Esophagus muscularis mucosa (tissue), 4 donors: ENCODE data around the gene PNPLA7.

Experiments
- EP300 ChIP-seq: sonication (generic); formaldehyde crosslinking; IDR thresholded peaks from one replicate; pipeline ENCODE4 v1.6.1; 2017; ENCODE audit warnings: antibody characterized with exemption
- POLR2A ChIP-seq: fragments of 450-650 bp; IDR thresholded peaks from one replicate; pipeline ENCODE4 v1.6.1; 2017; ENCODE audit warnings: antibody characterized with exemption, moderate library complexity, mild to moderate bottlenecking, low read depth
- POLR2AphosphoS5 ChIP-seq, 2 donors: sonication (generic); formaldehyde crosslinking; IDR thresholded peaks; one replicate each; pipeline ENCODE4 v1.6.1; 2017; ENCODE audit warnings: antibody characterized with exemption in 2 of 2
- TF ChIP-seq, protein P1 (sequence below), 3 experiments: fragments of 200-600 bp in 2 of 3; fragments of 450-650 bp in 1 of 3; sonication (generic) in 2 of 3; IDR thresholded peaks; one replicate each; pipeline ENCODE4 v1.5.1; 2017 to 2019; ENCODE audit warnings: antibody characterized with exemption in 3 of 3, mild to moderate bottlenecking in 2 of 3, moderate library complexity in 1 of 3

DNA sequence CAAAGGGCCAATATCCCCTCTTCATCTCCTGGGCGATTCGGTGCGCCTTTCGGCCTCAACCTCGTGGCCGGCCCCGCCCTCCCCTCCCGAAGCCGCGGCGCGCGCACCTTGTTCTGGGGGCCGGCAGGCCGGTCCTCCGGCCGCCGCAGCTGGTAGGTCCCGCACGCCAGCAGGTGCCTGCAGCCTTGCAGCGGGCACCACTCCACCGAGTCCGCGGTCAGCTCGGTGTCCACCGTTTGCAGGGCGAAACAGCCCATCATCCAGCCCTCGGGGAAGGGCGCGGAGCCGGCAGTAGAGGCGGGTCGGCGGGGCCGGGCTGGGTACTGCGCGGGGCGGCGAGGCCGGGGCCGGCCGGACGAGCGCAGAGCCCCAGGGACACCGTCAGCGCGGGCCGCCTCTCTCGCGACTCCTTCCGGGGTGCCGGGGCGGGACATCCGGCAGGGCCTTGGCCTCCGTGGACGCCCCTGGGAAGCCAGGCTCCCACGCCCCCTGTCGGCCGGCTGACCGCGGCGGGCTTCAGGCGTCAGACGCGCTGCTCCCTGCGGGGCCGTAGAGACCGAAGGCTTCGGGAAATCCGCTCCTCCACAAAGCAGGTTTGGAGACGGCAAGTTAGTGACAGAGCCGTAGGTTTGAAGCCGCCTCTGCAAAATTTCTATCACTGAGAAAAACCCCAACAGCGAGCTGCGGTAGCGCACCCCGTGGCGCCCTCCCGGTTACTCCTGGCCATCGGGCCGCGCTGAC is 28.5 kb upstream of the PNPLA7 start, which contains the start of gene DPH7:
- peak; percentile 33 for TF ChIP-seq POLR2A
- TF ChIP-seq, protein P1, sequence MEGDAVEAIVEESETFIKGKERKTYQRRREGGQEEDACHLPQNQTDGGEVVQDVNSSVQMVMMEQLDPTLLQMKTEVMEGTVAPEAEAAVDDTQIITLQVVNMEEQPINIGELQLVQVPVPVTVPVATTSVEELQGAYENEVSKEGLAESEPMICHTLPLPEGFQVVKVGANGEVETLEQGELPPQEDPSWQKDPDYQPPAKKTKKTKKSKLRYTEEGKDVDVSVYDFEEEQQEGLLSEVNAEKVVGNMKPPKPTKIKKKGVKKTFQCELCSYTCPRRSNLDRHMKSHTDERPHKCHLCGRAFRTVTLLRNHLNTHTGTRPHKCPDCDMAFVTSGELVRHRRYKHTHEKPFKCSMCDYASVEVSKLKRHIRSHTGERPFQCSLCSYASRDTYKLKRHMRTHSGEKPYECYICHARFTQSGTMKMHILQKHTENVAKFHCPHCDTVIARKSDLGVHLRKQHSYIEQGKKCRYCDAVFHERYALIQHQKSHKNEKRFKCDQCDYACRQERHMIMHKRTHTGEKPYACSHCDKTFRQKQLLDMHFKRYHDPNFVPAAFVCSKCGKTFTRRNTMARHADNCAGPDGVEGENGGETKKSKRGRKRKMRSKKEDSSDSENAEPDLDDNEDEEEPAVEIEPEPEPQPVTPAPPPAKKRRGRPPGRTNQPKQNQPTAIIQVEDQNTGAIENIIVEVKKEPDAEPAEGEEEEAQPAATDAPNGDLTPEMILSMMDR (IDR thresholded peaks at IDR 0.05): peak; percentile 94 to 97 (median 95)
- no peak for TF ChIP-seq EP300
- TF ChIP-seq POLR2AphosphoS5 (IDR thresholded peaks at IDR 0.05): peak; percentile 81 to 86
